CD4-positive, CD25-positive, alpha-beta regulatory T cell (primary cell): ENCODE data around the gene GCHFR. TPM values are rescaled to one million over a fixed set of nuclear protein-coding genes. Genes with fewer than 3 reads are reported as not detected.

Experiments used
- ATAC-seq, 2 donors: fragments of 150-1000 bp; cut with Tn5 transposase; one replicate each; pipeline ENCODE4 v1.10.0; 2021; ENCODE audit warnings: low read depth in 2 of 2, moderate number of reproducible peaks in 2 of 2, moderate library complexity in 1 of 2
- DNase-seq, 3 donors: peaks; one replicate each; pipeline versions ENCODE4 v3.0.0 to v3.0.0-alpha.2; 2012 to 2022; ENCODE audit warnings: mixed read lengths in 1 of 3
- H3K27ac ChIP-seq: one replicate; pipeline ENCODE4 v1.7.0; 2013; ENCODE audit warnings: mild to moderate bottlenecking, low read length; ENCODE audit not compliant: insufficient read depth, poor library complexity, severe bottlenecking
- H3K27me3 ChIP-seq: one replicate; pipeline ENCODE4 v1.7.0; 2013; ENCODE audit warnings: low read length; ENCODE audit not compliant: control insufficient read depth, insufficient read depth
- H3K36me3 ChIP-seq: one replicate; pipeline ENCODE4 v1.7.0; 2013; ENCODE audit warnings: mild to moderate bottlenecking, low read length, moderate library complexity; ENCODE audit not compliant: control insufficient read depth, insufficient read depth
- H3K4me1 ChIP-seq: 2 replicates; pipeline ENCODE4 v1.7.0; 2013; ENCODE audit warnings: mild to moderate bottlenecking, low read length; ENCODE audit not compliant: insufficient read depth, control insufficient read depth, poor library complexity, severe bottlenecking
- H3K4me3 ChIP-seq: one replicate; pipeline ENCODE4 v1.7.0; 2013; ENCODE audit warnings: low read depth, mild to moderate bottlenecking, low read length, moderate library complexity
- H3K9me3 ChIP-seq, 2 experiments: 1 replicate in 1 of 2; 2 replicates in 1 of 2; pipeline ENCODE4 v1.7.0; 2013; ENCODE audit warnings: low read length in 2 of 2, mild to moderate bottlenecking in 1 of 2, moderate library complexity in 1 of 2; ENCODE audit not compliant: control insufficient read depth in 2 of 2
- H3K27ac Mint-ChIP-seq, 3 donors: one replicate each; pipeline ENCODE4 v1.8.0; 2020 to 2022; ENCODE audit warnings: mild to moderate bottlenecking in 3 of 3, mixed read lengths in 3 of 3, moderate library complexity in 2 of 3
- H3K27me3 Mint-ChIP-seq: one replicate; pipeline ENCODE4 v1.8.0; 2022; ENCODE audit warnings: mild to moderate bottlenecking, mixed read lengths
- H3K36me3 Mint-ChIP-seq: one replicate; pipeline ENCODE4 v1.8.0; 2020; ENCODE audit warnings: mixed read lengths
- H3K4me1 Mint-ChIP-seq, 4 donors: one replicate each; pipeline ENCODE4 v1.8.0; 2020 to 2022; ENCODE audit warnings: mixed read lengths in 4 of 4, mild to moderate bottlenecking in 1 of 4
- H3K4me3 Mint-ChIP-seq, 4 donors: one replicate each; pipeline ENCODE4 v1.8.0; 2020 to 2022; ENCODE audit warnings: mild to moderate bottlenecking in 4 of 4, mixed read lengths in 4 of 4, moderate library complexity in 3 of 4
- H3K9me3 Mint-ChIP-seq, 7 donors: one replicate each; pipeline ENCODE4 v1.8.0; 2020 to 2022; ENCODE audit warnings: mixed read lengths in 7 of 7, mild to moderate bottlenecking in 3 of 7, moderate library complexity in 2 of 7
- polyA plus RNA-seq, 4 donors: library from polyadenylated mRNA; unstranded; fragments of 300-500 nt; fragmentation: Illumina TruSeq; gene quantifications; one replicate each; pipeline ENCODE4 v1.2.3, GENCODE V29; 2021
- total RNA-seq: library from RNA; stranded (reverse); gene quantifications from one replicate; pipeline ENCODE4 v1.2.3, GENCODE V29; 2022

GCHFR gene
- total and polyA plus RNA-seq, 5 donors from 2014 or later, result 23.4 to 163 (median 124) TPM

DNA sequence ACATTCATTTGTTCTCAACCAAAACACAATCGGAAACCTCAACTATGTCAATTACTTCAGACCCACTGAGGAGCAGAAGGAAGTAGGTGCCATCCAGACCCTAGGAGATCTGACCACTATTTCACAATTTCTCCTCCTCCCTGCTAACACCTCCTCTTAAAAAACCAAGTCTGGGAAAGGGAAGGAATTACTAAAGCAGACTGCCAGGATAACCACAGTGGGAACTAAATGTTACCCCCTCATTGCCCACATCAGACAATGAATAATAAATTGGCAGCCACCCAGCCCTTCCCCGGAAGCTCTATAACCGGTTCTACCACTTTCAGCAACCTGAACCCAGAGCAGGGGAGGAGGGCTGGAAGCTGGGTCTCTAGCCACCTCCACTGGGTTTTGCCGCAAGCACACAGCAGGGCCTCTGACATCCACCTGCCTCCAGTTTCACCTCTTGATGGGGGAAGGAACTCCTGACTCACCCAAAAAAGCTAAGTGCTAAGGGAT lies 23.5 kb downstream of the GCHFR start:
- Mint-ChIP-seq H3K27ac (peak overlapping the region; percentile 43 to 86 (median 83)), H3K4me1 (peaks cover 11 to 43% (median 25%) of the 10 kb centered on the region in 4 donors), H3K9me3 (peaks cover 0 to 1% (median 0%) of the 10 kb centered on the region in 7 donors), H3K36me3 (peaks cover 2% of the 10 kb centered on the region), H3K4me3 (peak overlapping the region in 1 of 4 donors; percentile 27), H3K27me3 (no peaks in the 10 kb centered on the region)
- Histone ChIP-seq H3K27me3 (no peaks in the 10 kb centered on the region), H3K4me3 (no peak overlapping the region), H3K36me3 (peaks cover 5% of the 10 kb centered on the region), H3K27ac (no peak overlapping the region), H3K9me3 (no peaks in the 10 kb centered on the region), H3K4me1 (peaks cover 14% of the 10 kb centered on the region)
- peak in 1 of 2 donors; percentile 42 for ATAC-seq
- DNase-seq, result peak in 2 of 3 donors; percentile 33 to 59

- Histone ChIP-seq H3K27ac (no peak overlapping the region), H3K27me3 (no peaks in the 10 kb centered on the region), H3K4me1 (peaks cover 14% of the 10 kb centered on the region), H3K9me3 (no peaks in the 10 kb centered on the region), H3K4me3 (no peak overlapping the region), H3K36me3 (peaks cover 5% of the 10 kb centered on the region)
- ATAC-seq (no peak), DNase-seq (no peak)
- H3K36me3 Mint-ChIP-seq, result peaks cover 1% of the 10 kb centered on the region
- H3K4me3 Mint-ChIP-seq, result no peak overlapping the region
- no peaks in the 10 kb centered on the region for H3K27me3 Mint-ChIP-seq
- H3K27ac Mint-ChIP-seq, result peak overlapping the region in 1 of 3 donors; percentile 83
- peaks cover 0 to 1% (median 0%) of the 10 kb centered on the region in 7 donors for H3K9me3 Mint-ChIP-seq
- H3K4me1 Mint-ChIP-seq, result peaks cover 11 to 37% (median 24%) of the 10 kb centered on the region in 4 donors
Observed at GRCh38 chr15:40787991-40788390, 24.1 kb downstream of the GCHFR start.

GRCh38 chr15:40789119-40789518 lies 25.3 kb downstream of the GCHFR start:
- peaks cover 4% of the 10 kb centered on the region for H3K36me3 Mint-ChIP-seq
- DNase-seq (no peak), ATAC-seq (no peak)
- H3K4me3 Mint-ChIP-seq, result no peak overlapping the region
- no peaks in the 10 kb centered on the region for H3K27me3 Mint-ChIP-seq
- no peak overlapping the region for H3K27ac ChIP-seq
- peaks cover 11 to 39% (median 28%) of the 10 kb centered on the region in 4 donors for H3K4me1 Mint-ChIP-seq
- peaks cover 0 to 1% (median 0%) of the 10 kb centered on the region in 7 donors for H3K9me3 Mint-ChIP-seq
- peaks cover 14% of the 10 kb centered on the region for H3K4me1 ChIP-seq
- H3K9me3 ChIP-seq, result no peaks in the 10 kb centered on the region
- peaks cover 5% of the 10 kb centered on the region for H3K36me3 ChIP-seq
- H3K27ac Mint-ChIP-seq, result peak overlapping the region; percentile 60 to 88 (median 88)
- H3K4me3 ChIP-seq, result no peak overlapping the region
- H3K27me3 ChIP-seq, result no peaks in the 10 kb centered on the region

DNA sequence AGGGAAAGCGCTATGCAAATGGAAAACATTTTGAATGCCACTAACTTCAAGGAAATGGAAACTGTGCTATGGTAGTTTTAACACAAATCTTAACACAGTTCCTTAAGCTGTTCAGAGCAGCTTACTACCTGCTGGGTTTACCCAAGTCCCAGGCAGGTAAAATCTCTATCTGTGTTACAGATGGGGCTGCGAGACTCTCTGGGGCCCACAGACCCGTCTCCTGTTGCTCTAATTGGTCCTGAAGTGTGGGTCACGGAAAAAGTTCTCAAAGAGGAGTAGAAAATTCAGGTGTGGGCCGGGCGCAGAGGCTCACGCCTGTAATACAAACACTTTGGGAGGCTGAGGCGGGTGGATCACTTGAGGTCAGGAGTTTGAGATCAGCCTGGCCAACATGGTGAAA lies 26.1 kb downstream of the GCHFR start:
- Histone ChIP-seq H3K36me3 (peaks cover 5% of the 10 kb centered on the region), H3K27ac (no peak overlapping the region), H3K4me1 (peaks cover 14% of the 10 kb centered on the region), H3K27me3 (no peaks in the 10 kb centered on the region), H3K4me3 (no peak overlapping the region), H3K9me3 (no peaks in the 10 kb centered on the region)
- no peak for DNase-seq
- no peak for ATAC-seq
- no peak overlapping the region for H3K4me3 Mint-ChIP-seq
- H3K36me3 Mint-ChIP-seq, result peaks cover 4% of the 10 kb centered on the region
- H3K4me1 Mint-ChIP-seq, result peaks cover 11 to 39% (median 28%) of the 10 kb centered on the region in 4 donors
- no peak overlapping the region for H3K27ac Mint-ChIP-seq
- no peaks in the 10 kb centered on the region for H3K27me3 Mint-ChIP-seq
- H3K9me3 Mint-ChIP-seq, result peaks cover 0 to 1% (median 0%) of the 10 kb centered on the region in 7 donors

DNA sequence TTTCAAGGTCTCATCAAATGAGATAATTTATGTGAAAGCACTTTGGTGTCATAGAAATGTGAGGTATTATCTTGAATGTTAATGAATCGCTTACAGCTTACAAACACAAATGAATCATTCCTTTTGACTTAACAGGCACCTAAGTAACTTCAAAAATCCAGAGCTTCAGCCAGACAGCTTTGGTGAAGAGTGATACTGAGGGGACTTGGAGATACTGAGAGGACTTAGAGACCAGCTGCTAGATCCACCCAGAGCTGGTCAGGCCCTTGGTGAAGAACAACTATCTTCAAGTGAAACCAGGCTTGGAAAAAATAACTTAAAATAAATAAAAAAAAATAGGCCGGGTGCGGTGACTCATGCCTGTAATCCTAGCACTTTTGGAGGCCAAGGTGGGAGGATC lies 26.9 kb downstream of the GCHFR start:
- H3K36me3 Mint-ChIP-seq, result peaks cover 4% of the 10 kb centered on the region
- H3K4me3 Mint-ChIP-seq, result no peak overlapping the region
- Histone ChIP-seq H3K4me3 (no peak overlapping the region), H3K9me3 (no peaks in the 10 kb centered on the region), H3K27ac (no peak overlapping the region), H3K36me3 (peaks cover 5% of the 10 kb centered on the region), H3K4me1 (peaks cover 14% of the 10 kb centered on the region), H3K27me3 (no peaks in the 10 kb centered on the region)
- no peak for ATAC-seq
- peaks cover 0 to 1% (median 0%) of the 10 kb centered on the region in 7 donors for H3K9me3 Mint-ChIP-seq
- H3K27me3 Mint-ChIP-seq, result no peaks in the 10 kb centered on the region
- peaks cover 11 to 39% (median 28%) of the 10 kb centered on the region in 4 donors for H3K4me1 Mint-ChIP-seq
- no peak for DNase-seq
- no peak overlapping the region for H3K27ac Mint-ChIP-seq

DNA sequence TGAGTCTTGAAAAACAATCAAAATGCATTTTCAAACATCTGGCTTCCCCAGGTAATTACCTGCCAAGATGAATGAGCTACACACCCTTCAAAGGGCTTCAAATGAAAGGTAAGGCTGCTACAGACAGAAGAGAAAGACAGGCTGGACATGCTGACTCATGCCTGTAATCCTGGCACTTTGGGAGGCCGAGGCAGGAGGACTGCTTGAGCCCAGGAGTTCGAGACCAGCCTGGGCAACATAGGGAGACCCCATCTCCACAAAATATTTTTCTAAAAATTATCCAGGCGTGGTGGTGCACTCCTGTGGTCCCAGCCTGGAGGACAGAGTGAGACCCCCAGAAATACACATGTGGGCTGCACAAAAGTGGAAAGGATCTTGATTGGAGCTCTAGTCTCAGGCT lies 28.5 kb downstream of the GCHFR start:
- peaks cover 10% of the 10 kb centered on the region for H3K36me3 Mint-ChIP-seq
- peak overlapping the region in 1 of 3 donors; percentile 56 for H3K27ac Mint-ChIP-seq
- peaks cover 12 to 34% (median 24%) of the 10 kb centered on the region in 4 donors for H3K4me1 Mint-ChIP-seq

GRCh38 chr15:40793216-40793989 lies 29.5 kb downstream of the GCHFR start:
- Histone ChIP-seq H3K4me3 (no peak overlapping the region), H3K27me3 (no peaks in the 10 kb centered on the region), H3K4me1 (no peaks in the 10 kb centered on the region), H3K27ac (no peak overlapping the region), H3K36me3 (peaks cover 11% of the 10 kb centered on the region), H3K9me3 (no peaks in the 10 kb centered on the region)
- H3K27me3 Mint-ChIP-seq, result no peaks in the 10 kb centered on the region
- H3K4me3 Mint-ChIP-seq, result no peak overlapping the region
- H3K27ac Mint-ChIP-seq, result peak overlapping the region in 1 of 3 donors; percentile 31
- H3K9me3 Mint-ChIP-seq, result peaks cover 0 to 1% (median 0%) of the 10 kb centered on the region in 7 donors
- DNase-seq (no peak), ATAC-seq (no peak)
- peaks cover 14 to 33% (median 20%) of the 10 kb centered on the region in 4 donors for H3K4me1 Mint-ChIP-seq
- H3K36me3 Mint-ChIP-seq, result peaks cover 15% of the 10 kb centered on the region

More for the DNA sequence above, 28.5 kb downstream of the GCHFR start:
- Mint-ChIP-seq H3K4me3 (no peak overlapping the region), H3K27me3 (no peaks in the 10 kb centered on the region), H3K9me3 (peaks cover 0 to 1% (median 0%) of the 10 kb centered on the region in 7 donors)
- Histone ChIP-seq H3K4me3 (no peak overlapping the region), H3K27me3 (no peaks in the 10 kb centered on the region), H3K4me1 (peaks cover 6% of the 10 kb centered on the region), H3K9me3 (no peaks in the 10 kb centered on the region), H3K36me3 (peaks cover 8% of the 10 kb centered on the region), H3K27ac (no peak overlapping the region)
- ATAC-seq (no peak), DNase-seq (no peak)
